OCI-LY7 (cell line): ENCODE data around the gene HOXC6. TPM values are rescaled to one million over a fixed set of nuclear protein-coding genes. Genes with fewer than 3 reads are reported as not detected.

Source experiments
- BruUV-seq: library from RNA; stranded (reverse); fragments of 400-500 nt; replicated peaks from 2 replicates; lab custom pipeline; 2021; lab: Mats Ljungman, UMichigan
- CTCF ChIA-PET: fragments of 300-600 bp; sonication (Branson Sonifier 250); formaldehyde crosslinking; loops from one replicate; lab custom pipeline; 2022; ENCODE audit warnings: antibody characterized with exemption; ENCODE audit not compliant: unreplicated experiment; lab: Charles Lee
- POLR2A ChIA-PET: fragments of 300-600 bp; sonication (Branson Sonifier 250); formaldehyde crosslinking; loops from one replicate; lab custom pipeline; 2022; ENCODE audit warnings: antibody characterized with exemption; lab: Charles Lee
- DNase-seq: peaks from one replicate; pipeline ENCODE4 v3.0.0-alpha.2; 2015; ENCODE audit warnings: low spot score
- H2AFZ ChIP-seq: fragments of 200-600 bp; sonication (generic), shearing (Covaris generic); 2 replicates; pipeline ENCODE4 v1.6.1; 2014; ENCODE audit warnings: mild to moderate bottlenecking, antibody characterized with exemption, low read length, moderate library complexity
- H3K27ac ChIP-seq: fragments of 200-600 bp; sonication (generic); 2 replicates; pipeline ENCODE4 v1.5.1; 2014; ENCODE audit warnings: mixed run types, low read depth, mild to moderate bottlenecking, moderate library complexity, low read length, inconsistent platforms; ENCODE audit not compliant: poor library complexity, severe bottlenecking
- H3K36me3 ChIP-seq: fragments of 200-600 bp; sonication (generic); 2 replicates; pipeline ENCODE4 v1.6.1; 2014; ENCODE audit warnings: mild to moderate bottlenecking, antibody characterized with exemption, low read length, moderate library complexity, mixed read lengths; ENCODE audit not compliant: insufficient read depth
- H3K4me1 ChIP-seq: fragments of 200-600 bp; sonication (generic); 2 replicates; pipeline ENCODE4 v1.5.1; 2014; ENCODE audit warnings: mild to moderate bottlenecking, low read length; ENCODE audit not compliant: insufficient read depth, poor library complexity, severe bottlenecking
- H3K4me2 ChIP-seq: fragments of 200-600 bp; sonication (generic); 2 replicates; pipeline ENCODE4 v1.6.1; 2014; ENCODE audit warnings: mild to moderate bottlenecking, low read length
- H3K4me3 ChIP-seq: fragments of 200-600 bp; sonication (generic); 2 replicates; pipeline ENCODE4 v1.5.1; 2014; ENCODE audit warnings: mild to moderate bottlenecking, low read depth, low read length; ENCODE audit not compliant: poor library complexity, severe bottlenecking
- H3K79me2 ChIP-seq: fragments of 200-600 bp; sonication (generic); 2 replicates; pipeline ENCODE4 v1.6.1; 2016; ENCODE audit warnings: low read depth, mild to moderate bottlenecking, low read length, moderate library complexity, mixed read lengths; ENCODE audit not compliant: insufficient read depth
- H3K9me2 ChIP-seq: fragments of 200-600 bp; sonication (generic); 2 replicates; pipeline ENCODE4 v1.6.1; 2016; ENCODE audit warnings: mild to moderate bottlenecking, low read length, mixed read lengths; ENCODE audit not compliant: insufficient read depth
- H3K9me3 ChIP-seq: fragments of 200-600 bp; sonication (generic); 2 replicates; pipeline ENCODE4 v1.6.1; 2014; ENCODE audit warnings: mild to moderate bottlenecking, mixed run types, low read length, mixed read lengths
- H4K20me1 ChIP-seq: fragments of 200-600 bp; sonication (generic); 2 replicates; pipeline ENCODE4 v1.6.1; 2014; ENCODE audit warnings: mild to moderate bottlenecking, antibody characterized with exemption, low read length, moderate library complexity, mixed read lengths; ENCODE audit not compliant: insufficient read depth
- CTCF ChIP-seq: fragments of 200-600 bp; sonication (generic); conservative IDR thresholded peaks from 2 replicates; pipeline ENCODE4 v1.5.1; 2014; ENCODE audit warnings: mild to moderate bottlenecking, antibody characterized with exemption, low read length, moderate library complexity, mixed read lengths
- EZH2phosphoT487 ChIP-seq: fragments of 200-600 bp; sonication (generic); IDR thresholded peaks from 2 replicates; pipeline ENCODE4 v1.6.1; 2018; ENCODE audit warnings: low read depth, borderline replicate concordance, mild to moderate bottlenecking, mixed run types, antibody characterized with exemption, low read length, moderate library complexity, mixed read lengths
- intact Hi-C: fragments of 100-400 bp; cut with micrococcal nuclease; formaldehyde crosslinking; loops from one replicate; pipeline ENCODE4 v1.10.0; 2022; ENCODE audit not compliant: unreplicated experiment
- total RNA-seq, 2 experiments: library from RNA; depleted of rRNA in 1 of 2; stranded (reverse); fragments of >200 nt in 1 of 2; shearing (Covaris generic) in 1 of 2; gene quantifications; 2 replicates each; pipeline ENCODE4 v1.2.3, GENCODE V29; 2014 to 2022

The HOXC6 gene
- total RNA-seq, 2 experiments from 2014 or later, result 0.92 to 2.7 TPM

- intact Hi-C loops, result no loop called here
- CTCF ChIA-PET, result no interaction called here
- H3K4me2 ChIP-seq, result no peak overlapping the region
Measured at GRCh38 chr12:54034785-54035310, 6.6 kb downstream of the HOXC6 start.

GRCh38 chr12:54035568-54036264, 7.5 kb downstream of the HOXC6 start:
- no peak overlapping the region for H3K27ac ChIP-seq
- peaks cover 44% of the 10 kb centered on the region for H3K4me1 ChIP-seq
- no peaks in the 10 kb centered on the region for H3K9me3 ChIP-seq
- no peaks in the 10 kb centered on the region for H4K20me1 ChIP-seq
- no peak for TF ChIP-seq EZH2phosphoT487
- no peak for TF ChIP-seq CTCF
- H3K4me3 ChIP-seq, result no peak overlapping the region
- peak overlapping the region; percentile 26; the same call in 1 of the 2 replicates for H2AFZ ChIP-seq
- 0 out of 2 replicates have a peak overlapping the region, but pooled peaks have one; percentile 45 for H3K4me2 ChIP-seq
- no peaks in the 10 kb centered on the region for H3K36me3 ChIP-seq
- intact Hi-C loops, result no loop called here
- no peaks in the 10 kb centered on the region for H3K79me2 ChIP-seq
- BruUV-seq, result no TSS peak
- DNase-seq, result no peak
- ChIA-PET CTCF (interaction anchor here (0.5 kb wide), 1 partner anchor 18 kb away, joined by 14 read pairs; no protein-coding TSS in a partner anchor), POLR2A (interaction anchor here (0.5 to 1.3 kb wide), 5 partner anchors 15 to 157 kb away, joined by 3 to 9 read pairs (median 4); partner anchors contain the start of genes HOXC4 and SMUG1)
- H3K9me2 ChIP-seq, result no peaks in the 10 kb centered on the region

More at GRCh38 chr12:54034785-54035310, 6.6 kb downstream of the HOXC6 start:
- H3K36me3 ChIP-seq, result no peaks in the 10 kb centered on the region
- POLR2A ChIA-PET, result interaction anchor here (0.6 to 1.0 kb wide), 2 partner anchors 16 to 154 kb away, joined by 3 read pairs; partner anchors contain the start of gene SMUG1
- no peak overlapping the region for H3K4me3 ChIP-seq
- H3K4me1 ChIP-seq, result peaks cover 39% of the 10 kb centered on the region
- DNase-seq, result no peak
- no peaks in the 10 kb centered on the region for H3K79me2 ChIP-seq
- TF ChIP-seq EZH2phosphoT487, result no peak
- TF ChIP-seq CTCF, result no peak
- no peaks in the 10 kb centered on the region for H3K9me3 ChIP-seq
- no TSS peak for BruUV-seq
- H3K9me2 ChIP-seq, result no peaks in the 10 kb centered on the region
- no peak overlapping the region for H3K27ac ChIP-seq
- H4K20me1 ChIP-seq, result no peaks in the 10 kb centered on the region
- no peak overlapping the region for H2AFZ ChIP-seq
